B cell (primary cell): ENCODE data around the gene ARHGAP32. TPM values are rescaled to one million over a fixed set of nuclear protein-coding genes. Genes with fewer than 3 reads are reported as not detected.

Source experiments
- ATAC-seq: fragments of 200-7000 bp; cut with Tn5 transposase; one replicate; pipeline ENCODE4 v1.10.0; 2021; ENCODE audit warnings: low read depth, mild to moderate bottlenecking, moderate number of reproducible peaks, moderate library complexity
- CTCF ChIA-PET: fragments of 350-600 bp; sonication (Branson Sonifier 250); formaldehyde crosslinking; loops from one replicate; lab custom pipeline; 2021; ENCODE audit warnings: antibody characterized with exemption, inconsistent platforms; lab: Charles Lee
- POLR2A ChIA-PET: fragments of 350-600 bp; sonication (Branson Sonifier 250); formaldehyde crosslinking; loops from one replicate; lab custom pipeline; 2021; ENCODE audit warnings: antibody characterized with exemption; lab: Charles Lee
- DNase-seq: peaks from one replicate; pipeline ENCODE4 v3.0.0; 2013
- H2AFZ ChIP-seq: 2 replicates; pipeline ENCODE4 v1.6.1; 2012; ENCODE audit warnings: mild to moderate bottlenecking, low read depth, low read length; ENCODE audit not compliant: insufficient read depth, poor library complexity, severe bottlenecking
- H3K27ac ChIP-seq, 2 donors: 1 replicate in 1 of 2; 2 replicates in 1 of 2; pipeline ENCODE4 v1.5.1; 2012 to 2013; ENCODE audit warnings: low read length in 2 of 2, mild to moderate bottlenecking in 2 of 2, moderate library complexity in 1 of 2
- H3K27me3 ChIP-seq, 4 experiments: fragments of 200-600 bp in 1 of 4; sonication (generic) in 1 of 4; replicated peaks in 1 of 4; 1 replicate in 2 of 4; 2 replicates in 2 of 4; pipeline versions ENCODE4 v1.6.1 to v1.7.0; 2013 to 2016; ENCODE audit warnings: low read length in 3 of 4, mild to moderate bottlenecking in 2 of 4, mixed read lengths in 1 of 4, moderate library complexity in 1 of 4; ENCODE audit not compliant: insufficient read depth in 4 of 4, control insufficient read depth in 3 of 4; ENCODE audit errors: control extremely low read depth in 1 of 4
- H3K36me3 ChIP-seq, 2 experiments: replicated peaks in 1 of 2; 1 replicate in 1 of 2; 2 replicates in 1 of 2; pipeline versions ENCODE4 v1.6.1 to v1.7.1; 2013; ENCODE audit warnings: low read length in 1 of 2; ENCODE audit not compliant: insufficient read depth in 2 of 2, control insufficient read depth in 1 of 2; ENCODE audit errors: control extremely low read depth in 1 of 2, extremely low read depth in 1 of 2
- H3K4me1 ChIP-seq, 2 donors: fragments of 200-600 bp in 1 of 2; sonication (generic) in 1 of 2; 1 replicate in 1 of 2; 2 replicates in 1 of 2; pipeline versions ENCODE4 v1.5.1 to v1.6.1; 2013 to 2017; ENCODE audit warnings: low read length in 2 of 2; ENCODE audit not compliant: control insufficient read depth in 2 of 2, insufficient read depth in 2 of 2
- H3K4me2 ChIP-seq: replicated peaks from 2 replicates; pipeline ENCODE3; 2012; ENCODE audit warnings: mild to moderate bottlenecking, low read depth, low read length; ENCODE audit not compliant: poor library complexity, severe bottlenecking
- H3K4me3 ChIP-seq, 5 experiments: fragments of 200-600 bp in 1 of 5; sonication (generic) in 1 of 5; 1 replicate in 3 of 5; 2 replicates in 2 of 5; pipeline versions ENCODE4 v1.5.1 to v1.7.0; 2011 to 2016; ENCODE audit warnings: low read length in 4 of 5, mild to moderate bottlenecking in 4 of 5, low read depth in 2 of 5, control low read depth in 1 of 5, moderate library complexity in 1 of 5; ENCODE audit not compliant: insufficient read depth in 1 of 5; ENCODE audit errors: control extremely low read depth in 1 of 5, extremely low read depth in 1 of 5
- H3K79me2 ChIP-seq: fragments of 200-600 bp; sonication (generic); one replicate; pipeline ENCODE4 v1.6.0; 2016; ENCODE audit warnings: low read length; ENCODE audit not compliant: control insufficient read depth, insufficient read depth
- H3K9ac ChIP-seq: fragments of 200-600 bp; sonication (generic); 2 replicates; pipeline ENCODE4 v1.6.1; 2017; ENCODE audit warnings: mild to moderate bottlenecking, low read length, moderate library complexity
- H3K9me3 ChIP-seq, 3 donors: one replicate each; pipeline versions ENCODE4 v1.6.1 to v1.7.1; 2013; ENCODE audit warnings: low read length in 2 of 3; ENCODE audit not compliant: control insufficient read depth in 2 of 3, insufficient read depth in 1 of 3; ENCODE audit errors: control extremely low read depth in 1 of 3
- H4K20me1 ChIP-seq: 2 replicates; pipeline ENCODE4 v1.6.0; 2012; ENCODE audit warnings: mild to moderate bottlenecking, low read length; ENCODE audit not compliant: insufficient read depth, control insufficient read depth, poor library complexity, severe bottlenecking
- H3K27ac Mint-ChIP-seq: one replicate; pipeline ENCODE4 v1.8.0; 2021; ENCODE audit warnings: mixed read lengths
- H3K27me3 Mint-ChIP-seq: one replicate; pipeline ENCODE4 v1.8.0; 2021; ENCODE audit warnings: mixed read lengths
- H3K4me1 Mint-ChIP-seq: one replicate; pipeline ENCODE4 v1.8.0; 2021; ENCODE audit warnings: mixed read lengths
- H3K4me3 Mint-ChIP-seq: one replicate; pipeline ENCODE4 v1.8.0; 2021; ENCODE audit warnings: mixed read lengths
- H3K9me3 Mint-ChIP-seq: one replicate; pipeline ENCODE4 v1.8.0; 2022; ENCODE audit warnings: mixed read lengths; ENCODE audit not compliant: insufficient read depth
- EZH2 ChIP-seq: IDR thresholded peaks from 2 replicates; pipeline ENCODE4 v1.6.1; 2012; ENCODE audit warnings: borderline replicate concordance, low read depth, mild to moderate bottlenecking, moderate library complexity, low read length; ENCODE audit not compliant: insufficient read depth, poor library complexity, severe bottlenecking
- WGBS: methylation state at CpG from one replicate; pipeline ENCODE4 v1.1.5; 2013; ENCODE audit warnings: missing lambda C conversion rate; ENCODE audit not compliant: insufficient coverage; 5-methylcytosine and 5-hydroxymethylcytosine counted together
- intact Hi-C: fragments of 100-400 bp; cut with micrococcal nuclease; formaldehyde crosslinking; loops from one replicate; pipeline ENCODE4 v1.10.0; 2022
- polyA plus RNA-seq: library from polyadenylated mRNA; depleted of rRNA; stranded (reverse); fragments of >200 nt; gene quantifications from 2 replicates; pipeline ENCODE4 v1.2.3, GENCODE V29; 2012
- total RNA-seq, 2 donors: library from RNA; stranded (reverse); fragments of 120-200 nt in 1 of 2; gene quantifications; 1 replicate in 1 of 2; 2 replicates in 1 of 2; pipeline versions ENCODE4 v1.2.3 to v1.2.4, GENCODE V29; 2013 to 2022
- TF ChIP-seq, protein P1 (sequence below): fragments of 200-600 bp; IDR thresholded peaks from one replicate; pipeline ENCODE4 v1.8.0; 2022; ENCODE audit warnings: antibody characterized with exemption, mild to moderate bottlenecking

Gene ARHGAP32
- total and polyA plus RNA-seq, 2 donors (not counting 1 experiment from before 2014, with no cell fraction given), result 4.4 to 10.6 TPM

DNA sequence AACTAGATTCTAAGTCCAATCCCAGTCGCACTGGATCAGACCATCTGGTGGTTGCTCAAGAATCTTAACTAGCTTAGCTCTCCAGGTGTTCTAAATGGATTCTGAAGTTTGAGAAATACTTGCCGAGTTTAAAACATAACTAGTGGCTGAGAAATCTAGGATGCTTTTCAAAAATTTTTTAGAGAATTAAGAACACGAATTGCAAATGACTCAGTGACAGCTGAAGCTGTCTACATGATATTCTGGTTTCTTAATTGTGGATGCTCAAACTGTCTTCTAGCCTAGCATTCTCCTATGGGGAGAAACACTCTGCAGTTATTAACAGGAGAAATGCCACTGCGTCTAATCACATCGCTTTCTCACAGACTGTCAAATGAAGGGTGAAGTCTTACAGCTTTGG, 229.2 kb downstream of the ARHGAP32 start:
- Histone ChIP-seq H3K9me3 (no peaks in the 10 kb centered on the region), H3K9ac (no peak overlapping the region), H3K79me2 (no peaks in the 10 kb centered on the region), H3K4me2 (no peak overlapping the region), H4K20me1 (no peaks in the 10 kb centered on the region), H3K27ac (no peak overlapping the region), H3K36me3 (no peaks in the 10 kb centered on the region), H3K27me3 (peaks cover 0 to 3% (median 0%) of the 10 kb centered on the region in 4 experiments), H3K4me1 (peaks cover 6 to 7% of the 10 kb centered on the region in 2 donors), H3K4me3 (no peak overlapping the region), H2AFZ (no peak overlapping the region)
- no peaks in the 10 kb centered on the region for H3K9me3 Mint-ChIP-seq
- intact Hi-C loops, result no loop called here
- no peak overlapping the region for H3K4me3 Mint-ChIP-seq
- 100% methylated on average over 3 of the region's 5 CpGs for WGBS
- H3K4me1 Mint-ChIP-seq, result peaks cover 12% of the 10 kb centered on the region
- no peak for DNase-seq
- ChIA-PET CTCF (interaction anchor here (3.1 kb wide), 1 partner anchor 79 kb away, joined by 12 read pairs; no protein-coding TSS in a partner anchor), POLR2A (no interaction called here)
- no peak overlapping the region for H3K27ac Mint-ChIP-seq
- TF ChIP-seq EZH2, result no peak
- TF ChIP-seq, protein P1, sequence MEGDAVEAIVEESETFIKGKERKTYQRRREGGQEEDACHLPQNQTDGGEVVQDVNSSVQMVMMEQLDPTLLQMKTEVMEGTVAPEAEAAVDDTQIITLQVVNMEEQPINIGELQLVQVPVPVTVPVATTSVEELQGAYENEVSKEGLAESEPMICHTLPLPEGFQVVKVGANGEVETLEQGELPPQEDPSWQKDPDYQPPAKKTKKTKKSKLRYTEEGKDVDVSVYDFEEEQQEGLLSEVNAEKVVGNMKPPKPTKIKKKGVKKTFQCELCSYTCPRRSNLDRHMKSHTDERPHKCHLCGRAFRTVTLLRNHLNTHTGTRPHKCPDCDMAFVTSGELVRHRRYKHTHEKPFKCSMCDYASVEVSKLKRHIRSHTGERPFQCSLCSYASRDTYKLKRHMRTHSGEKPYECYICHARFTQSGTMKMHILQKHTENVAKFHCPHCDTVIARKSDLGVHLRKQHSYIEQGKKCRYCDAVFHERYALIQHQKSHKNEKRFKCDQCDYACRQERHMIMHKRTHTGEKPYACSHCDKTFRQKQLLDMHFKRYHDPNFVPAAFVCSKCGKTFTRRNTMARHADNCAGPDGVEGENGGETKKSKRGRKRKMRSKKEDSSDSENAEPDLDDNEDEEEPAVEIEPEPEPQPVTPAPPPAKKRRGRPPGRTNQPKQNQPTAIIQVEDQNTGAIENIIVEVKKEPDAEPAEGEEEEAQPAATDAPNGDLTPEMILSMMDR, result no peak
- peaks cover 10% of the 10 kb centered on the region for H3K27me3 Mint-ChIP-seq
- no peak for ATAC-seq

DNA sequence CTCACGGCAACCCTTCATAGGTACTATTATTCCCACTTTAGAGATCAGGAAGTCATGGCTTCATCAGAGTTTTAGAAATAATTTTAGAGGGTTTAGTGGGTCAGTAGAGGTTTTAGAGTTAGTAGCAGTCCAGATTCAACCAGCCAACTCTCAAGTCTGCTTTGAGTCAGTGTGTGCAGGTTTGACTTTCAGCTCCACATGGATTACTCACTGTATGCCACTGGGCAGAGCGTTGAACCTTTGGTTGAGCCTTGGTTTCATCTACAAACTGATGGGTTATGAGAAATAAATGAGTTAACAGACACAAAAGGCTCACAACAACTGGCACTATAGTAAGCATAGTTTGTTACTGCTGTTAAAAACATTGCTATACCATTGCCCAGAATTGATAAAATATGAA, 230.5 kb downstream of the ARHGAP32 start:
- no peaks in the 10 kb centered on the region for H3K36me3 ChIP-seq
- Mint-ChIP-seq H3K4me3 (no peak overlapping the region), H3K27ac (no peak overlapping the region), H3K27me3 (peaks cover 13% of the 10 kb centered on the region), H3K9me3 (no peaks in the 10 kb centered on the region), H3K4me1 (peaks cover 12% of the 10 kb centered on the region)
- ChIA-PET CTCF (interaction anchor here (3.1 kb wide), 1 partner anchor 77 kb away, joined by 12 read pairs; no protein-coding TSS in a partner anchor), POLR2A (no interaction called here)
- ATAC-seq (no peak), DNase-seq (no peak)
- H3K4me2 ChIP-seq, result no peak overlapping the region
- H3K9me3 ChIP-seq, result no peaks in the 10 kb centered on the region
- intact Hi-C loops, result no loop called here
- no peak overlapping the region for H3K4me3 ChIP-seq
- TF ChIP-seq, protein P1, result no peak
- no peak for TF ChIP-seq EZH2
- peaks cover 6 to 7% of the 10 kb centered on the region in 2 donors for H3K4me1 ChIP-seq
- WGBS, result no CpG with 5 or more reads among the region's 2 CpGs
- H3K27me3 ChIP-seq, result peaks cover 0 to 3% (median under 1%) of the 10 kb centered on the region in 4 experiments
- no peak overlapping the region for H2AFZ ChIP-seq
- no peak overlapping the region for H3K27ac ChIP-seq
- H4K20me1 ChIP-seq, result no peaks in the 10 kb centered on the region
- H3K79me2 ChIP-seq, result no peaks in the 10 kb centered on the region
- no peak overlapping the region for H3K9ac ChIP-seq
